SH-SY5Y (cell line): ENCODE measurements around the gene MARCHF3.

Experiments used
- GATA2 ChIP-seq: IDR thresholded peaks from 2 replicates; pipeline ENCODE4 v1.6.1; 2011; ENCODE audit warnings: mild to moderate bottlenecking, low read depth, low read length
- GATA3 ChIP-seq: IDR thresholded peaks from 2 replicates; pipeline ENCODE4 v1.6.1; 2011; ENCODE audit warnings: low read depth, mild to moderate bottlenecking, low read length, moderate library complexity

The MARCHF3 gene

DNA sequence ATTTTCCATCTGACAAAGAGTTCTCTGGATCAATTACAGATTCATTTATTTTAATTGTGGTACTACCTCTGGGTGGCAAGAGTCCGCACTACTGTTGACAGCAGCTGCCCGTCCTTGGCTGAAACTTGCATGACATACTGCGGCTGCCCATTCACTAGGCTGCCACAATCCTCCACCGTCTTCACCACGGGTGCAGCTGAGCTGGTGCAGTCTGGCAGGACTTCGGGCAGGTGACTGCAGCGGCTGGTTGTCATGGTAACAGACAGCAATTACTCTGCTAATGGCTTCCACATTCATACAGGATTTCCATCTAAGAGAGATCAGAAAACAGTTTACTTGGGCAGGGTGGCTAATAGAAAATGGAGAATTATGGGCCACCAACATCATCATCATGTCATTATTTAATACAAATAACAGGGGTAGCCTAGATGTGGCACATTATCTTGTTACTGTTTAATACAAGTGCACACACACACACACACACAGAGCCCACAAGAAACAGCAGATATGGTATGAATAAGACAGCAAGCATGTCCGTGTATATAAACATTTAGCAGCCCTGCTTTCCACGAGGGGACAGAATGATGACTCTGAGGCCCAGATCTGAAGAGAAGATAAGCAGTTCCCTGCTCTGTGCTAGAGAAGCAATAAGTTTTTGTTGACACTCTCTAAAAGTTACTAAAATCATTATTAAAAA is 112.3 kb downstream of the MARCHF3 start:
- TF ChIP-seq GATA2 = peak; percentile 93
- peak; percentile 87 for TF ChIP-seq GATA3

GRCh38 chr5:126915496-126915895 is 114.9 kb downstream of the MARCHF3 start:
- TF ChIP-seq GATA2 (no peak), GATA3 (no peak)

GRCh38 chr5:126914801-126915436 is 115.4 kb downstream of the MARCHF3 start:
- TF ChIP-seq GATA2 = no peak
- TF ChIP-seq GATA3 = no peak

- no peak for TF ChIP-seq GATA2
- no peak for TF ChIP-seq GATA3
Measured at GRCh38 chr5:126912616-126913200, 117.7 kb downstream of the MARCHF3 start.

DNA sequence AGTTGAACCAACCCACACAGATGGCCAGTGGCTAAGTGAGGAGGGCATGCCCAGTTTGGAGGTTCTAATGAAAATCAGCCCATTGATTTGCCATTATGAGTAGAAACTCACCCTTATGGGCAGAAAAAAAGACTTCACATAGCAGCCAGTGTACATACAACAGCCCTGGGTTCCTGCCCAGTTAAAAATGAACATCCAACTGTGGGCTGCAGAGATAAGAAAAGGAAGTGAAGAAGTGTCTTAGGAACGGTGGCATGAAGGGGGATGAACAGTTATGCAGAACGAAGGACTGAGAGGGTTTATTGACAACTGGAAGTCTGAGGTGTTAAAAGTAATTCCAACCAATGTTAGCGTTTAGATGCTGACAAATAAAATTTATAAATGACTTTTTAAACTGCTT is 118.4 kb downstream of the MARCHF3 start:
- TF ChIP-seq GATA2 (no peak), GATA3 (no peak)

- no peak for TF ChIP-seq GATA3
- TF ChIP-seq GATA2 = no peak
Measured at GRCh38 chr5:126909856-126910255, 120.5 kb downstream of the MARCHF3 start.

- no peak for TF ChIP-seq GATA3
- TF ChIP-seq GATA2 = no peak
Measured at GRCh38 chr5:126900796-126901195, 129.6 kb downstream of the MARCHF3 start.

- TF ChIP-seq GATA2 = no peak
- TF ChIP-seq GATA3 = no peak
Measured at GRCh38 chr5:126899476-126899875, 130.9 kb downstream of the MARCHF3 start.

GRCh38 chr5:126897851-126898630 is 132.3 kb downstream of the MARCHF3 start:
- TF ChIP-seq GATA3 (no peak), GATA2 (no peak)

DNA sequence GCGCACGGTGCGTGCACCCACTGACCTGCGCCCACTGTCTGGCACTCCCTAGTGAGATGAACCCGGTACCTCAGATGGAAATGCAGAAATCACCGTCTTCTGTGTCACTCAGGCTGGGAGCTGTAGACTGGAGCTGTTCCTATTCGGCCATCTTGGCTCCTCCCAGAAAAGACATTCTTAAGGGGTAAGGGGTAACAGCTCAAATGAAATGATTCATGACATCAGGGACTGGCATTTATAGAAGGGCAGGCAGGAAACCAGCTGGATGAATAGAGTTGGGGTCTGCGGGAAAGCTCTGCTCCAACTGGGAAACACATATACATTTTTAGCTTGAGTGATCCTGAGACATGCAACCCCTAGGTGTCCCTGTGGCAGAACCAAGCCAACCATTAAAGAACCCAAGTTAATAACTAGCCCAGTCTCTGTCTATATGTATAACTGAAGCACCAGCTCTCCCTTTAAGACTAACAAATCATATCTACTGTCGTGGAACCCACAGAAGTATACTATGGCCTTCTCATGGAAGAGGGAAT is 134.1 kb downstream of the MARCHF3 start:
- TF ChIP-seq GATA2 = no peak
- TF ChIP-seq GATA3 = no peak

DNA sequence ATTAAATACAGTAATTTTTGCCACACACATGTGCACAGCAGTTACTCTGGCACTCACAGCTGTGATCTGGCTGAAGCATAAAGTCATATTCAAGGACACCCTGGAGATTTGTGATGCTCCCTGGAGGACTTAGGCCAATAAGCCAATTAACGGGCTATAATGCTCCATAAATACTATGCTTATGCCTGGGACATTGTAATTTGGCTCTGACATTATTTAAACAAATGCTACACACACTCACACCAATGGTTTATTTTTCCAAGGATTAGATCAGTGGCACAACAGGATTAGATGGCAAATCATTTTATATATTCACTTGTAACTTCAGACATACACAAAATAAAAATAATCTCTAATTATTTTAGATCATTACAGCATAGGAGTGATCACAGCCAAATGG is 142.2 kb downstream of the MARCHF3 start:
- TF ChIP-seq GATA2 (no peak), GATA3 (no peak)

- no peak for TF ChIP-seq GATA2
- no peak for TF ChIP-seq GATA3
Measured at GRCh38 chr5:126884269-126884819, 146.0 kb downstream of the MARCHF3 start.

- TF ChIP-seq GATA3 (no peak), GATA2 (no peak)
Measured at GRCh38 chr5:126883564-126884245, 146.7 kb downstream of the MARCHF3 start.
